Retinal pigment epithelial cell (primary cell): ENCODE data around the gene GALNS.

Experiments used
- DNase-seq: peaks from one replicate; pipeline ENCODE4 v3.0.0-alpha.2; 2010; ENCODE audit warnings: low read depth
- H3K4me3 ChIP-seq: 2 replicates; pipeline ENCODE4 v1.5.1; 2011; ENCODE audit warnings: mild to moderate bottlenecking, low read length, control low read depth, moderate library complexity
- TF ChIP-seq, protein P1 (sequence below): conservative IDR thresholded peaks from 2 replicates; pipeline ENCODE4 v1.5.1; 2011; ENCODE audit warnings: low read depth, low read length, control low read depth, inconsistent platforms

GALNS gene

DNA sequence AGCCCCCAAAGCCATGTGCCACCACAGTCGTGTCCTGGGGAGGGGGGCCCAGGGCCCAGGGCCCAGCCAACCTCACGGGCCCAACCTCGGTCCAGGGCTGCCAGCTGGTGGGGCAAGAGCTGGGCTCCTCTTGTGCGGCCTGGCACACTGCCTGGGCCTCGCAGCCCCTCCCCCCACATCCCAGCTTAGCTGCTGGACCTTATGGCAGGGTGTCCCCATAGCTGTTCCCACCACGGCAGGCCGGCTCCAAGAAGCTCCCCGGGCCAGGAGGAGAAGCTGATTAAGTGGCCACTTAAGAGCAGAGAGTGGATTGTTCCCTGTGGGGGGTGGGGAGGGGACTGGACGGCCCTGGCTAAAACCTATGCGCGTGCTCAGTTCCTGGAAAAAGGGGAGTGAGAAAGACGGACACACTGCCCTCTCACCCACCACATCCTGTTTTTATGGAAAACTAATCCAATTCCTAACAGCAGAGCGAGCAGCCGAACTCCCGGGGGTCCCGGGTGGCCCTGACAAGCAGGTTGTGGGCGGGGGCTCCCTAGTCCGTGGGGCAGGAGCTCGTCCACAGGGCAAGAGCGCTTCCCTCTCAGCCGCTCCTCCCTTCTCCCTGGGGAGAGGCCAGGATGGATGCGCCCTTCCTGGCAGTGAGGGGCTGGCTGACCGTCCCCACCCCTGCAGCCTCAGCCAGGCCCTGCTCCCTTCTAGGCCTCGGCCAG is 88.5 kb downstream of the GALNS start:
- H3K4me3 ChIP-seq, result peak overlapping the region; percentile 19
- DNase-seq, result peak; percentile 68
- TF ChIP-seq, protein P1, sequence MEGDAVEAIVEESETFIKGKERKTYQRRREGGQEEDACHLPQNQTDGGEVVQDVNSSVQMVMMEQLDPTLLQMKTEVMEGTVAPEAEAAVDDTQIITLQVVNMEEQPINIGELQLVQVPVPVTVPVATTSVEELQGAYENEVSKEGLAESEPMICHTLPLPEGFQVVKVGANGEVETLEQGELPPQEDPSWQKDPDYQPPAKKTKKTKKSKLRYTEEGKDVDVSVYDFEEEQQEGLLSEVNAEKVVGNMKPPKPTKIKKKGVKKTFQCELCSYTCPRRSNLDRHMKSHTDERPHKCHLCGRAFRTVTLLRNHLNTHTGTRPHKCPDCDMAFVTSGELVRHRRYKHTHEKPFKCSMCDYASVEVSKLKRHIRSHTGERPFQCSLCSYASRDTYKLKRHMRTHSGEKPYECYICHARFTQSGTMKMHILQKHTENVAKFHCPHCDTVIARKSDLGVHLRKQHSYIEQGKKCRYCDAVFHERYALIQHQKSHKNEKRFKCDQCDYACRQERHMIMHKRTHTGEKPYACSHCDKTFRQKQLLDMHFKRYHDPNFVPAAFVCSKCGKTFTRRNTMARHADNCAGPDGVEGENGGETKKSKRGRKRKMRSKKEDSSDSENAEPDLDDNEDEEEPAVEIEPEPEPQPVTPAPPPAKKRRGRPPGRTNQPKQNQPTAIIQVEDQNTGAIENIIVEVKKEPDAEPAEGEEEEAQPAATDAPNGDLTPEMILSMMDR, result no peak

DNA sequence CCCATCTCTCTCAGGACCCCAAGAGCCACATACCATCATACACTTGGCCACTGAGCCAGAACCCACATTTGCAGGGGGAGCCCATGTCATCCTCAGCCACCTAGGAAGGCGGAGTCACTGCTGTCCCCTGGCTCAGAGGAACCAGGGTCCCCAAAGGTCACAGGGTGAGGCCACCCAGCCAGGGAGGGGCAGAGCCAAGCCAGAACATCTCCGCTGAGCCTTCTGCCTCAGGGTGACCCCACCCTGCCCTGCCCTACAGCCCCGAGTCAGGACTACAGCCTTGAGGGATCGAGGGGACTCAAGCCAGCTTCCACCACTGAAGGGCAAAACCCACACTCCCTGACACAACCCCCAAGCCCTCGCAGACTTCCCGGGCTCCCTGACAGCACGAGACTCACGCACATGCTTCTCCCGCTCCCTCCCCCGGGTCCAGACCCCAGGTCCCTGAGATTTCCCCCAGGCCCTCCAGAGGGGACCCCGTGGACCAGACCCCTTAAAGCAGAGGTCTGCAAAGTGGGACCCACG is 89.1 kb downstream of the GALNS start:
- no peak for DNase-seq
- TF ChIP-seq, protein P1, result no peak
- peak overlapping the region; percentile 12 for H3K4me3 ChIP-seq

DNA sequence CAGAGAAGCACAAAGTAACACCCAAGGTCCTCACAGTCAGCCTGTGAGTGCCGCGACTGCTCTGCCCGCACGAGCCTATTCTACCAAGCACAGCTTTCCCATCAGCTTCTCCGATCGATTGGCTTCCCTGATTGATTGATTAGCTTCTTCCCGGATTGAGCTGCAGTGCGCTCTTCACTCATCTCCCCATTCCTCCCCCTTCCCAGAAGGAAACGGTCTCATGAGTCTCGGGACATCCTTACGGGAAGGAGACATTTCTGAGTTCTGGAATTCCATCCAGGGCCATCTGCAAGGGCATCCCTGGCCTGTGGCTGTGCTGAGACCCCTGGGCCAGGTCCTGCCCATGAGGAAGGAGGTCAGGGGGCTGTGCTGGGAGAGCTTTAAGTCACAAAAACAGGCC is 89.8 kb downstream of the GALNS start:
- no peak overlapping the region for H3K4me3 ChIP-seq
- no peak for DNase-seq
- TF ChIP-seq, protein P1, result no peak

DNA sequence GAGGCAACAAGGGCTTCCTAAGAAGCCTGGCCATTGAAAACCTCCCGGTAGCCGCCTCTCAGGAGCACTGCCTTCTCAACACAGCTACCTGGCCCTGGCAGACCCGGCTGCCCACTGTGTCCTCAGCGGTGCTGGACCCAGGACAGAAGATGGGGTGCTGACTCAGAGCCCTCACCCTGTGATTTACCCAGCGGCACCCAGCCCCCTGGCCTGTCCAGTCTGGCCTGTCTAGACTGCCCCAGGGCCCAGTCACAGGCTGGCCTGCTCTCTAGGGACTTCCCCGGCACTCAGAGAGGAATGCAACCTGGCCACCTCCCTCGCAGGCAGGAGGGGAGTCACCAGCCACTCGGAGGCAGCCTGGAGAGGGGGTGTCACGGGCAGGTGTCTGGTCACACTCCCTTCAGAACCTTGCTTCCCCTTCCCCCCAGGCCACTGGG is 91.8 kb downstream of the GALNS start:
- DNase-seq, result no peak
- no peak overlapping the region for H3K4me3 ChIP-seq
- TF ChIP-seq, protein P1, result no peak

DNA sequence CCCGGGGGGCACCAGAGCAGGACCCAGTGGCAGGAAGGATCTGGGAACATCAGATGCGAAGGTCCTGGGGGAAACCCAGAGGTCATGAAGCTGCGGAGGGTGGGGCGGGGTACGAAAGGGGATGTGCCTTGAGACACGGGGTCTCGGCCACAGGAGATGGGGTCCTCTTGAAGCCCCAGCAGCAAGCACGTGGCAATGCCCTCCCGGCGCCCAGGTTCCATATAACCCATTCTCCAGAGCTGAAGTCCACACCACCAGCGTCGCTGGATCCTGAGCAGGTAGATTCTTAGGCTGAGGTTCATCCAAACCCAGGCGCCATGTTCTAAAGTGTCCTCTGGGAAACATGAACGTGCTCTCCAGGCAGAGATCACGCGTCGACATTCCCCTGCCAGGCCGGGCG is 92.7 kb downstream of the GALNS start:
- TF ChIP-seq, protein P1, result no peak
- no peak overlapping the region for H3K4me3 ChIP-seq
- no peak for DNase-seq
